NT2/D1 (cell line): Measurements from ENCODE around the gene ABCB11.

Experiments
- SUZ12 ChIP-seq: IDR thresholded peaks from 2 replicates; pipeline ENCODE4 v1.6.1; 2011; ENCODE audit not compliant: insufficient read length, insufficient read depth; ENCODE audit errors: extremely low read depth
- YY1 ChIP-seq: IDR thresholded peaks from 2 replicates; pipeline ENCODE4 v1.6.1; 2011; ENCODE audit not compliant: insufficient read length, insufficient read depth
- ZNF274 ChIP-seq: IDR thresholded peaks from 2 replicates; pipeline ENCODE4 v1.6.1; 2011; ENCODE audit warnings: mild to moderate bottlenecking, low read depth, low read length

DNA sequence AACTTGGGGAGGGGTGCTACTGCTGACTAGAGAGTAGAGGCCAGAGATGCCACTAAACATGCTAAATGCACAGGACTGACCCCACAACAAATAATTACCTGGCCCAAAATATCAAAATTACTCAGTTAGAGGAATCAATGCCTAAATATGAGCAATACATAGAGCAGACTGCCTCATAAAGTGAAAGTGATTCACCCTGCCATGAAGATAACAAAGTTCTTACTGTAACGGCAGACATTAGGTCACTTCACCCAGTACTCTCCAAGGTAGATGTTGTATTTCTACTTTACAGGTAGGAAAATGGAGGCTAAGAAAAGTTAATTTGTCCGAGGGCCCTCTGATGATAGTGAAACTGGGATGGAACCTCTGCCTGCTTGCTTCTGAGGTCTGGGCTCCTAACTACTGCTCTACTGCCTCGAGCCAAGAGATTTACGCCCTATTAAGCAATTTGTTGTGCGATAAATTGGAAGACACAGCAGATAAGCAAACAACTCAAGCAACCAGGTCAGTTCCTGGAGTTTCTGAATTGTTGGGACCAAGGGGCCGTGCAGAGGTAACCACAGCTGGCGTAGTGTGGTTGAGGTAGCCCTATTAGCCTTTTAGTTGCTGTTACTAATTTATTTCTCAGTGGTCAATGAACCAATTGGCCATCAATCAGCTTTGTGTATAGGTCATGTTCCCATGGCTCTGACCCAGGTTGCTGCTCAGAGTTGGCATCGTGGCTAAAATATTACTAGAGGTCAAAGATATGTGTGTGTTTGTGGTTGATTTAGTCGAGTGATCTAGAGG is 43.0 kb upstream of the ABCB11 start:
- TF ChIP-seq SUZ12 (no peak), ZNF274 (no peak), YY1 (no peak)
